Spleen (tissue), 11 donors: ENCODE data around the gene C1QL3. TPM values are rescaled to one million over a fixed set of nuclear protein-coding genes. Genes with fewer than 3 reads are reported as not detected.

ENCODE experiments used
- DNase-seq: peaks from one replicate; pipeline ENCODE4 v3.0.0-alpha.2; 2020
- H3K27ac ChIP-seq, 8 donors: fragments of 200-600 bp; sonication (generic) in 7 of 8; 1 replicate in 4 of 8; 2 replicates in 4 of 8; pipeline versions ENCODE4 v1.5.0 to v1.8.0; 2016 to 2021; ENCODE audit warnings: inconsistent platforms in 4 of 8, mild to moderate bottlenecking in 4 of 8, moderate library complexity in 1 of 8
- H3K27me3 ChIP-seq, 7 donors: fragments of 200-600 bp; sonication (generic) in 6 of 7; replicated peaks in 1 of 7; 1 replicate in 4 of 7; 2 replicates in 3 of 7; pipeline versions ENCODE4 v1.5.0 to v1.8.0; 2016 to 2021; ENCODE audit warnings: inconsistent platforms in 3 of 7, mild to moderate bottlenecking in 1 of 7
- H3K36me3 ChIP-seq, 6 donors: fragments of 200-600 bp; sonication (generic) in 5 of 6; 1 replicate in 4 of 6; 2 replicates in 2 of 6; pipeline versions ENCODE4 v1.5.0 to v1.8.0; 2016 to 2021; ENCODE audit warnings: inconsistent platforms in 2 of 6
- H3K4me1 ChIP-seq, 6 donors: fragments of 200-600 bp; sonication (generic) in 5 of 6; 1 replicate in 3 of 6; 2 replicates in 3 of 6; pipeline versions ENCODE4 v1.5.0 to v1.8.0; 2016 to 2021; ENCODE audit warnings: inconsistent platforms in 3 of 6
- H3K4me3 ChIP-seq, 8 donors: fragments of 200-600 bp; sonication (generic) in 7 of 8; 1 replicate in 4 of 8; 2 replicates in 4 of 8; pipeline versions ENCODE4 v1.5.0 to v1.8.0; 2016 to 2021; ENCODE audit warnings: inconsistent platforms in 4 of 8, mild to moderate bottlenecking in 4 of 8, moderate library complexity in 2 of 8
- H3K9me3 ChIP-seq, 8 donors: fragments of 200-600 bp; sonication (generic) in 7 of 8; 1 replicate in 4 of 8; 2 replicates in 4 of 8; pipeline versions ENCODE4 v1.5.0 to v1.8.0; 2016 to 2021; ENCODE audit warnings: inconsistent platforms in 4 of 8
- CTCF ChIP-seq, 11 experiments: fragments of 200-600 bp in 7 of 11; fragments of 450-650 bp in 4 of 11; sonication (generic) in 4 of 11; IDR thresholded peaks in 8 of 11; conservative IDR thresholded peaks in 3 of 11; 1 replicate in 7 of 11; 2 replicates in 4 of 11; pipeline versions ENCODE4 v1.4.0 to v1.8.0; 2016 to 2021; ENCODE audit warnings: antibody characterized with exemption in 11 of 11, inconsistent platforms in 4 of 11, mild to moderate bottlenecking in 1 of 11
- POLR2A ChIP-seq, 3 donors: fragments of 450-650 bp; IDR thresholded peaks; one replicate each; pipeline ENCODE4 v1.5.1; 2017; ENCODE audit warnings: antibody characterized with exemption in 3 of 3, mild to moderate bottlenecking in 1 of 3
- POLR2AphosphoS5 ChIP-seq, 3 donors: sonication (generic); formaldehyde crosslinking; IDR thresholded peaks; one replicate each; pipeline ENCODE4 v1.5.1; 2017; ENCODE audit warnings: antibody characterized with exemption in 3 of 3
- WGBS, 5 donors: extraction: QIAGEN DNeasy Blood & Tissue Kit in 3 of 5; methylation state at CpG; one replicate each; pipeline versions ENCODE4 v1.1.5 to v1.1.7; 2013 to 2018; 5-methylcytosine and 5-hydroxymethylcytosine counted together
- intact Hi-C: fragments of 100-400 bp; cut with DNase I; formaldehyde crosslinking; loops from one replicate; pipeline ENCODE4 v1.15.0; 2023; ENCODE audit warnings: low total_unique reads
- polyA plus RNA-seq, 3 donors: library from polyadenylated mRNA; stranded (reverse); fragments of 200-250 nt; gene quantifications; one replicate each; pipeline ENCODE4 v1.2.1, GENCODE V29; 2013
- total RNA-seq, 7 donors: library from RNA; depleted of rRNA in 3 of 7; stranded (reverse); fragments of >200 nt in 3 of 7; fragmentation: NEBNext Ultra II Directional in 4 of 7; extraction: Animal tissue kit (Norgen Biotek cat#: 25700) in 4 of 7; gene quantifications; one replicate each; pipeline versions ENCODE4 v1.1.0 to v1.2.1, GENCODE V29; 2016 to 2021
- donor health status: healthy with polysubstance abuse.
- donor health status: DM: no; HTN: no; CAD: no; lungs with moderate emphysema.
- donor health status: DM: no; HTN: no; CAD: no.
- donor health status: Bipolar disorder and iron deficiency.
- donor health status: healthy.
- donor health status: DM: no; HTN: no; CAD: no.
- donor health status: DM: yes; HTN: yes; CAD: no.

The C1QL3 gene
- total and polyA plus RNA-seq, 10 donors = not detected

DNA sequence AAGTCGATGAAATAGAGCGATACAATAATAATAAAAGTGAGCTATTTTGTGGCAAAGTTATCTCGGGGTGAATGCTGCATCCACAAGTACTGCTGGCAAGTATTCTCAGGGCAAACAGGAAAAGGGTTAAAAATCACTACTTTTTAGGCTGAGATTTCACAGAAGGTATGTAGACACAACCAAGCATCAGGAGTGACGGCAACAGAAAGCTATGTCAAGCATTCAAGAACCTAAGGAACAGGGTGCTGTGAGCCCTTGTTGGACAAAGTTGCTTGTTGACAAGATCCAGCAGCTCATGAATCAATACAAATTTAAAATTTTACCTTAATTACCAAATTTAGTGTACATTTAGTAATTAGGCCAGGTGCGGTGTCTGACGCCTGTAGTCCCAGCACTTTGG, 41.2 kb upstream of the C1QL3 start:
- no peak for DNase-seq
- peaks cover 0 to 22% (median 0%) of the 10 kb centered on the region in 7 donors for H3K27me3 ChIP-seq
- no peaks in the 10 kb centered on the region for H3K4me1 ChIP-seq
- no peak for TF ChIP-seq CTCF (IDR thresholded peaks at IDR 0.05 in 8 of 11, conservative IDR thresholded peaks at IDR 0.05 in 3 of 11)
- no peak for TF ChIP-seq POLR2A (IDR thresholded peaks at IDR 0.05)
- TF ChIP-seq POLR2AphosphoS5 (IDR thresholded peaks at IDR 0.05) = no peak
- no peak overlapping the region for H3K4me3 ChIP-seq
- peaks cover 0 to 8% (median 0%) of the 10 kb centered on the region in 8 donors for H3K9me3 ChIP-seq
- H3K36me3 ChIP-seq = no peaks in the 10 kb centered on the region
- 90 to 94% (median 92%) methylated on average over 6 of the region's 6 CpGs for WGBS, 5 donors
- H3K27ac ChIP-seq = no peak overlapping the region
- intact Hi-C loops = no loop called here

DNA sequence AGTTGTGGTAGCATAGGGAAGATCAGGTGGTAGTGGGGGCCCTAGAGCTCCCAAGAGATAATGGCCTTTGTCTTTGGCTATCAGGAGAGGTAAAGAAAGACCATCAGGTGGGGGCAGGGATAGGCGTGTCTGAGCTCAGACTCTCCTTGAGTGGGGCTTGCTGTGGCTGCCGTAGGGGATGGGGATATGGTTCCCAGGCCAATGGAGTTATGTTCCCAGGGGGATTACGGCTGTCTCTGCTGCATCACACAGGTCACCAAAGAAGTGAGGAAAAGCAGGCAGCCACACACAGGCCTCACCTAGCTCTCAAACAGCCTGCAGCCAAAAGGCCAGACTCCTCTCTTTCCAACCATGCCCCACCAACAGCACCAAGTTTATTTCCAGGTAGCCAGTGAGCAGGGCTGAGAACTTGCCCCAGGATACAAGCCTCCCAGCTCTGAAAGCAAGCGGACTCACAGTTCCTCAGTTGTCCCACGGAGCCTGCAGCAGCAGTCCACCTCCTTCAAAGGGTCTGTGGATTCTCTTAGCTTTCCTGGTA, 37.6 kb upstream of the C1QL3 start:
- Histone ChIP-seq H3K9me3 (peaks cover 0 to 11% (median 0%) of the 10 kb centered on the region in 8 donors), H3K36me3 (no peaks in the 10 kb centered on the region), H3K27me3 (peaks cover 0 to 19% (median 0%) of the 10 kb centered on the region in 7 donors), H3K27ac (no peak overlapping the region), H3K4me3 (no peak overlapping the region), H3K4me1 (no peaks in the 10 kb centered on the region)
- TF ChIP-seq POLR2AphosphoS5 (IDR thresholded peaks at IDR 0.05) (no peak), POLR2A (IDR thresholded peaks at IDR 0.05) (no peak), CTCF (IDR thresholded peaks at IDR 0.05 in 8 of 11, conservative IDR thresholded peaks at IDR 0.05 in 3 of 11) (no peak)
- 75 to 91% (median 81%) methylated on average over 5 of the region's 5 CpGs for WGBS, 5 donors
- intact Hi-C loops = no loop called here
- no peak for DNase-seq

DNA sequence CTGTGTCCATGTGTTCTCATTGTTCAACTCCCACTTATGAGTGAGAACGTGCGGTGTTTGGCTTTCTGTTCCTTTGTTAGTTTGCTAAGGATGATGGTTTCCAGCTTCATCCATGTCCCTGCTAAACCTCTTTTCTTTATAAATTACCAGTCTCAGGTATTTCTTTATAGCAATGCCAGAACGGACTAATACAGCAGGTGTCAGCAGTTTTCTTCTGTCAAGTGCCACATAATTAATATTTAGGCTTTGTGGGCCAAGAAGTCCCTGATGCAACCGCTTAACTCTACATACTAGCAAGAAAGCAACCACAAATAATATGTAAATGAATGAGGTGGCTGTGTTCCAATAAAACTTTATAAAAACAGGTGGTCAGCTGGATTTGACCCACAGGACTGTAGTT, 26.3 kb upstream of the C1QL3 start:
- TF ChIP-seq CTCF (IDR thresholded peaks at IDR 0.05 in 8 of 11, conservative IDR thresholded peaks at IDR 0.05 in 3 of 11) (no peak), POLR2A (IDR thresholded peaks at IDR 0.05) (no peak), POLR2AphosphoS5 (IDR thresholded peaks at IDR 0.05) (no peak)
- intact Hi-C loops = no loop called here
- Histone ChIP-seq H3K27me3 (peaks cover 0 to 7% (median 0%) of the 10 kb centered on the region in 7 donors), H3K4me3 (no peak overlapping the region), H3K27ac (no peak overlapping the region), H3K36me3 (no peaks in the 10 kb centered on the region), H3K4me1 (no peaks in the 10 kb centered on the region), H3K9me3 (no peaks in the 10 kb centered on the region)
- 82 to 96% (median 90%) methylated on average over 4 of the region's 4 CpGs for WGBS, 5 donors
- DNase-seq = no peak

DNA sequence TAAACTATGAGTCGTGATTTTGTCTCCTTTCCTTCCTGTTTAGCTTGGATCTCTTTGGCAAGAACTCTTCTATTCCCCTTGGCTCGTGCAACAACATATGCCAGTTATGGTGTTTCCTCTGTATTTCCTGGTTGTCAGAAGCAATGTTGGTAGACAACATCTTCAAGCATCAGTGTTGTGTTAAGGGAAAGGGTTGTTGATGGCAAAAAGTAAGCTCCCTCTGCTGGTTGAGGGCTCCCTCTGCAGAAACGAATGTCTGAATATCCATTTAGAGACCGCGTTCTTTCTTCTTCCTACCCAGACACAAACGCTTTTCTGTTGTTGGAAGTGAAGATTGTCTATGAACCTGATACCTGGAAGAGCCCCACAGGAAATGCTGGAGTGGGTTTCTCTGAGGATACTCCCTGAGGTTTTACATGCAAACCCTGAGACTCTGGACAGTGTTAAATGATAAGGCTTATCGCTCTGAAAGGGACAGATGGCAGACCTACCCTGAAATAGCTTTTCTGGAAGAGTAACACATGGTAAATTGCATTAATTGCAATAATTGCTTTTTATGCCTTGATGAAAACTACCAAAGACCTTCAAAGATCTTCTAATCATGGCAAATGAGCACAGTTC, 23.5 kb upstream of the C1QL3 start:
- TF ChIP-seq CTCF (IDR thresholded peaks at IDR 0.05 in 8 of 11, conservative IDR thresholded peaks at IDR 0.05 in 3 of 11) (peak in 9 of 11 experiments; percentile 13 to 52 (median 48)), POLR2AphosphoS5 (IDR thresholded peaks at IDR 0.05) (no peak)
- H3K27ac ChIP-seq = no peak overlapping the region
- no peaks in the 10 kb centered on the region for H3K36me3 ChIP-seq
- no peak for DNase-seq
- WGBS, 5 donors = 25 to 35% (median 27%) methylated on average over 7 of the region's 7 CpGs
- H3K9me3 ChIP-seq = no peaks in the 10 kb centered on the region
- no peaks in the 10 kb centered on the region for H3K4me1 ChIP-seq
- peaks cover 0 to 13% (median 0%) of the 10 kb centered on the region in 7 donors for H3K27me3 ChIP-seq
- intact Hi-C loops = no loop called here
- no peak overlapping the region for H3K4me3 ChIP-seq
